ENCODE measurements around the gene CNGB1. TPM values are rescaled to one million over a fixed set of nuclear protein-coding genes. Genes with fewer than 3 reads are reported as not detected.
"Not testable (repeated sequence)": the region's sequence is repeated elsewhere in the genome, so short reads cannot be mapped to it uniquely, and the experiment has no call there.

The CNGB1 gene
- polyA plus RNA-seq, 1 donor (not counting 4 experiments of a cell fraction or from before 2014, with no cell fraction given), result 0.08 TPM

GRCh38 chr16:57875347-57875746 is 95.6 kb downstream of the CNGB1 start:
- dilution Hi-C loops (cut with MboI; ENCODE audit: extremely low pct_ligation_motif_present, low sequenced_read_pairs), result no loop called here
- no peak for DNase-seq (ENCODE audit: low read depth, low spot score)
- H3K36me3 ChIP-seq (ENCODE audit: control insufficient read depth in 2 of 2, extremely low read depth in 1 of 2, insufficient read depth in 2 of 2, low read length in 2 of 2), result no peaks in the 10 kb centered on the region
- H4K20me1 ChIP-seq (ENCODE audit: control insufficient read depth, extremely low read depth, insufficient read depth, low read length), result no peaks in the 10 kb centered on the region
- FAIRE-seq, result no peak
- no peaks in the 10 kb centered on the region for H3K79me2 ChIP-seq (ENCODE audit: control insufficient read depth, insufficient read depth, low read length)
- H3K27ac ChIP-seq (ENCODE audit: control insufficient read depth, insufficient read depth, low read length), result no peak overlapping the region
- H3K4me2 ChIP-seq (ENCODE audit: control insufficient read depth, extremely low read depth, insufficient read depth, low read depth, low read length), result no peak overlapping the region
- peaks cover 18% of the 10 kb centered on the region for H3K4me1 ChIP-seq (ENCODE audit: control insufficient read depth, extremely low read depth, insufficient read depth, low read length)
- H3K4me3 ChIP-seq (ENCODE audit: control insufficient read depth in 2 of 3, extremely low read depth in 1 of 3, insufficient read depth in 2 of 3, low read depth in 1 of 3, low read length in 3 of 3), result no peak overlapping the region
- H2AFZ ChIP-seq (ENCODE audit: control insufficient read depth, low read length), result no peak overlapping the region
- no peaks in the 10 kb centered on the region for H3K9me1 ChIP-seq (ENCODE audit: control insufficient read depth, extremely low read depth, insufficient read depth, low read length)
- H3K27me3 ChIP-seq (ENCODE audit: control insufficient read depth, extremely low read depth, insufficient read depth, low read length), result no peaks in the 10 kb centered on the region
- no peak for TF ChIP-seq CTCF (optimal IDR thresholded peaks at IDR 0.05 in 1 of 3, IDR thresholded peaks at IDR 0.05 in 1 of 3, conservative IDR thresholded peaks at IDR 0.05 in 1 of 3; ENCODE audit: extremely low read depth in 1 of 3, insufficient read depth in 2 of 3, low read length in 3 of 3)
- TF ChIP-seq EZH2 (IDR thresholded peaks at IDR 0.05; ENCODE audit: low read length), result no peak
- H3K9me3 ChIP-seq (ENCODE audit: control insufficient read depth, low read depth, low read length), result no peaks in the 10 kb centered on the region
- H3K9ac ChIP-seq (ENCODE audit: control insufficient read depth, extremely low read depth, insufficient read depth, low read length), result no peak overlapping the region

- Histone ChIP-seq H2AFZ (ENCODE audit: control insufficient read depth, low read length) (no peak overlapping the region), H3K79me2 (ENCODE audit: control insufficient read depth, insufficient read depth, low read length) (no peaks in the 10 kb centered on the region), H3K36me3 (ENCODE audit: control insufficient read depth in 2 of 2, extremely low read depth in 1 of 2, insufficient read depth in 2 of 2, low read length in 2 of 2) (no peaks in the 10 kb centered on the region)
Observed at GRCh38 chr16:57873218-57873617, 97.7 kb downstream of the CNGB1 start.

DNA sequence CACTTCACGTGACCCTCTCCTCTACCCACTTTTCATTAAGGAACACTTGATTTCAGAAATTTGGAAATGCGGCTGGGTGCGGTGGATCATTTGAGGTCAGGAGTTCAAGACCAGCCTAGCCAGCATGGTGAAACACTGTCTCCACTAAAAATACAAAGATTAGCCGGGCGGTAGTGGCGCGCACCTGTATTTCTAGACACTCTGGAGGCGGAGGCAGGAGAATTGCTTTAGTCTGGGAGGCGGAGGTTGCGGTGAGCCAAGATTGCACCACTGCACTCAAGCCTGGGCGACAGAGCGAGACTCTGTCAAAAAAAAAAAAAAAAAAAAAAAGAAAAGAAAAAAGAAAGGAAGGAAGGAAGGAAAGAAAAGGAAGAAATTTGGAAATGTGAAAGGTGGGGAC is 98.2 kb downstream of the CNGB1 start:
- H2AFZ ChIP-seq (ENCODE audit: control insufficient read depth, low read length); H3K27me3 ChIP-seq (ENCODE audit: control insufficient read depth, extremely low read depth, insufficient read depth, low read length); H3K36me3 ChIP-seq (ENCODE audit: control insufficient read depth in 2 of 2, extremely low read depth in 1 of 2, insufficient read depth in 2 of 2, low read length in 2 of 2); H3K9me1 ChIP-seq (ENCODE audit: control insufficient read depth, extremely low read depth, insufficient read depth, low read length); H3K4me2 ChIP-seq (ENCODE audit: control insufficient read depth, extremely low read depth, insufficient read depth, low read depth, low read length); H3K9me3 ChIP-seq (ENCODE audit: control insufficient read depth, low read depth, low read length); H3K79me2 ChIP-seq (ENCODE audit: control insufficient read depth, insufficient read depth, low read length); H4K20me1 ChIP-seq (ENCODE audit: control insufficient read depth, extremely low read depth, insufficient read depth, low read length); FAIRE-seq; DNase-seq (ENCODE audit: low read depth, low spot score); dilution Hi-C loops (cut with MboI; ENCODE audit: extremely low pct_ligation_motif_present, low sequenced_read_pairs); H3K4me3 ChIP-seq (ENCODE audit: control insufficient read depth in 2 of 3, extremely low read depth in 1 of 3, insufficient read depth in 2 of 3, low read depth in 1 of 3, low read length in 3 of 3); H3K27ac ChIP-seq (ENCODE audit: control insufficient read depth, insufficient read depth, low read length); H3K9ac ChIP-seq (ENCODE audit: control insufficient read depth, extremely low read depth, insufficient read depth, low read length): not testable (repeated sequence)
- H3K4me1 ChIP-seq (ENCODE audit: control insufficient read depth, extremely low read depth, insufficient read depth, low read length), result peaks cover 18% of the 10 kb centered on the region

More at GRCh38 chr16:57873218-57873617, 97.7 kb downstream of the CNGB1 start:
- TF ChIP-seq EZH2 (IDR thresholded peaks at IDR 0.05; ENCODE audit: low read length) (no peak), CTCF (optimal IDR thresholded peaks at IDR 0.05 in 1 of 3, IDR thresholded peaks at IDR 0.05 in 1 of 3, conservative IDR thresholded peaks at IDR 0.05 in 1 of 3; ENCODE audit: extremely low read depth in 1 of 3, insufficient read depth in 2 of 3, low read length in 3 of 3) (no peak)
- H3K9ac ChIP-seq (ENCODE audit: control insufficient read depth, extremely low read depth, insufficient read depth, low read length), result no peak overlapping the region
- dilution Hi-C loops (cut with MboI; ENCODE audit: extremely low pct_ligation_motif_present, low sequenced_read_pairs), result no loop called here
- H3K9me1 ChIP-seq (ENCODE audit: control insufficient read depth, extremely low read depth, insufficient read depth, low read length), result no peaks in the 10 kb centered on the region
- no peak overlapping the region for H3K4me2 ChIP-seq (ENCODE audit: control insufficient read depth, extremely low read depth, insufficient read depth, low read depth, low read length)
- peaks cover 18% of the 10 kb centered on the region for H3K4me1 ChIP-seq (ENCODE audit: control insufficient read depth, extremely low read depth, insufficient read depth, low read length)
- H3K9me3 ChIP-seq (ENCODE audit: control insufficient read depth, low read depth, low read length), result no peaks in the 10 kb centered on the region
- H3K27me3 ChIP-seq (ENCODE audit: control insufficient read depth, extremely low read depth, insufficient read depth, low read length), result no peaks in the 10 kb centered on the region
- no peak for FAIRE-seq
- H3K27ac ChIP-seq (ENCODE audit: control insufficient read depth, insufficient read depth, low read length), result no peak overlapping the region
- H3K4me3 ChIP-seq (ENCODE audit: control insufficient read depth in 2 of 3, extremely low read depth in 1 of 3, insufficient read depth in 2 of 3, low read depth in 1 of 3, low read length in 3 of 3), result no peak overlapping the region
- H4K20me1 ChIP-seq (ENCODE audit: control insufficient read depth, extremely low read depth, insufficient read depth, low read length), result no peaks in the 10 kb centered on the region
- no peak for DNase-seq (ENCODE audit: low read depth, low spot score)

Measured in keratinocyte (primary cell).